SKM-1 (cell line): ENCODE results near the gene CASZ1.

Experiments used
- DNase-seq: peaks from one replicate; lab custom pipeline; 2025; ENCODE audit not compliant: unreplicated experiment; lab: John Stamatoyannopoulos, UW

The CASZ1 gene

GRCh38 chr1:10710489-10710888 lies 86.0 kb downstream of the CASZ1 start:
- DNase-seq: no peak

DNA sequence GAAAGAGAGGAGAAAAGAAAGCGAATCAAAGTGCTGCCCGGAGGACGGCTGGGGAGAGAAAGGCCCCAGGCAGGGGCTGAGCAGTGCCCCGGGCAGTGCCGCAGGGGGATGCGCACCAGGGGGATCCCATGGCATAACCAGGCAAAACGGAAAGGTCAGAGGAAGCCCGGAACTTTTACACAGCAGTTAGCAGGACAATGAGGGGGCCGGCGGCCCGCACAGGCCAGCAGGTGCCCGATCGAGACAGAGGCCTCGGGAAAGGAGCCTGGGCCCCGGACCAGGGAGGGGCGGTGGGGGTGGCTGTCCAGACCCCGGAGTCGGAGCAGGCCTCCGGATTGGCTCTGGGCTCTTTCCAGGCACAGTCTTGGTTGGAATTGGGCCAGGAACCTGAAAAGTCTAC lies 86.8 kb downstream of the CASZ1 start:
- no peak for DNase-seq

GRCh38 chr1:10709165-10709564 lies 87.3 kb downstream of the CASZ1 start:
- DNase-seq: no peak

- DNase-seq: no peak
These were observed 87.7 kb downstream of the CASZ1 start for GRCh38 chr1:10708757-10709156.

DNA sequence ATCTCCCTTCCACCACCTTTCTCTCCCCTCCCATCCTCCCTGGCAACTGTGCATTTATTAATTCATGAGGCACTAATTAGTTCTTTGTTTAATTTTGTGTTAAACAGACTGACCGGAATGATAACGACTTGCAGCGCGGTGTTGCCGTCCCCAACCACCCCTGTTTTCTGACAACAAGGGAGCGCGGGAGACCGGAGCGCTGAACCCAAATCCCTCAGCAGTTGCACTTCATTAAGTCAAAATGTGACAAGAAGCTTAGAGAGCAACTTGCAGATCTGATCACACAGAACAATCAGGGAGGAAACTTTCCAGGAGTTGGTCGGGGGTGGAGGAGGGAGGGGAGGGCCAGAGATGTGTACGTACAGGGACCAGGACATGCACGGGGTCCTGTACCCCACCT lies 89.2 kb downstream of the CASZ1 start:
- no peak for DNase-seq

GRCh38 chr1:10706376-10706913 lies 90.0 kb downstream of the CASZ1 start:
- no peak for DNase-seq

- DNase-seq: no peak
These were observed 90.5 kb downstream of the CASZ1 start for GRCh38 chr1:10705953-10706352.

- no peak for DNase-seq
These were observed 92.0 kb downstream of the CASZ1 start for GRCh38 chr1:10704368-10704882.

GRCh38 chr1:10703702-10704101 lies 92.7 kb downstream of the CASZ1 start:
- no peak for DNase-seq

DNA sequence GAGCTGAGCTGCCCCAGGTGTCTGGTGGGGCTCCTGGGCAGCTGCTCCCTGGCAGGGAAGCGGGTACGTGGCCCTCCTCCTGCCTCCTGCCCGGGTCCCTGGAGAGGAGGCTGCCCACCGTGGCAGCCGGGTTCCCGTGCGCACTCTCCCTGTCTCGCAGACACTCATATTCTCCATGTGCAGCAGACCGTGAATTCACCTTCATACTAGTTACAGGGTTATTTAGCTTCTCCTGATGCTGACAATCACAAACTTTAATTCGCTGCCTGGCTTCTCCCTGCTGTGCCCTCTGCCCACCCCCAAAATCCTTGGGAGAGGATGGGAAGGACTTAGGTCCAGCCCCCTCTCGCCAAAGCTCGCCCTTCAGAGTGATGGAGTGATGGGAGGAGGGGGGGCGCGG lies 95.3 kb downstream of the CASZ1 start:
- no peak for DNase-seq

DNA sequence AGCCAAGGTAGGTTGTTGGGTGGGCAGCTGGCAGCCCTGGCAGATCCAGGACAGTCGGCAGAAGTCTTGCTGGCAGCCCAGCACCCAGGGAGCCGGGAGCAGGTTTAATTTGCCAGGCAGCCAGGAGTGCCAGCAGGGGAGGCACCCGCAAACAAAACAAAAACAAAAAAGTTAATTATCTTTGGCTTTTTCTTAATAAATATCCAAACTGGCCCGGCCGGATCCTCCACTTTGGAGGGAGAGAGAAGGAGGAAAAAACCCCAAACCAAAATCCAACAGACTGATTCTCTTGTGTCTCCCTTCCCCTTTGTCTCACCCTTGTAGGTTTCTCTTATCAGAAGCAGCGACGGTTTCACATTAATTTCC lies 97.0 kb downstream of the CASZ1 start:
- no peak for DNase-seq

DNA sequence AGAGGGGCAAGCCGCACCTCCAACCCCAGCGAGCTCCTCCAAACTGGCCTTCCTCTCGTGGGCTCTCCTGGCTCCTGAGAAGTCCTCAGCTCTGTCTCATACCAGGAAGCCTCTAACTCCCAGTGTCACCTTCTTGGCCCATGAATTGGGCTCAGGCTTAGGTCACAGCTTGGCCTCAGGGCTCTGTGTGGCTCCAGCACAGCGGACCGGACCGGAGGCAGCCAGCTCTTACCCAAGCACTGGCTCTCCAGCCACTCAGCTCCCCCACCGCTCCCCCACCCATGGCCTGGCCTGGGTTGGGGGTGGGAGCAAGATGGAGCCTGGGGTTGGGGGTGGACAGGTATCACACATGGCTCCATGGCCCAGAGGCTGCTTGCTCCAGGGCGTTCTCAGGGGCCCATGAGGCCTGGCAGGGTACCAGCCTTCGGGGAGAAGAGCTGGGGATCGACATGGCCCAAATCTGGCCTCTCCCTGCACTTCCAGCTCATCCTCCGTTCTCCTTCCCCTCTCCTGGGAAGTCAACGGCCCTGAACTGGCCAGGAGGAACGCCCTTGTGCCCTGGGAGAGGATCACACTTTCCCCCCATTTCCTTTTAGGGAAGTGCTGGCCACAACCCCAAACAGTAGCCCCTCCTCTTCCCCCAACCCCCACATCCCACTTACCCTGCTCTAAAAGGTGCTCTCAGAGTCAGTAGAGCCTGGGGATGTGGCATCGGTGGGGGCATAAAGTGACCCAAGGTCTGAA lies 97.5 kb downstream of the CASZ1 start:
- DNase-seq: no peak

GRCh38 chr1:10697621-10698160 lies 98.8 kb downstream of the CASZ1 start:
- no peak for DNase-seq

GRCh38 chr1:10696977-10697376 lies 99.5 kb downstream of the CASZ1 start:
- DNase-seq: no peak

DNA sequence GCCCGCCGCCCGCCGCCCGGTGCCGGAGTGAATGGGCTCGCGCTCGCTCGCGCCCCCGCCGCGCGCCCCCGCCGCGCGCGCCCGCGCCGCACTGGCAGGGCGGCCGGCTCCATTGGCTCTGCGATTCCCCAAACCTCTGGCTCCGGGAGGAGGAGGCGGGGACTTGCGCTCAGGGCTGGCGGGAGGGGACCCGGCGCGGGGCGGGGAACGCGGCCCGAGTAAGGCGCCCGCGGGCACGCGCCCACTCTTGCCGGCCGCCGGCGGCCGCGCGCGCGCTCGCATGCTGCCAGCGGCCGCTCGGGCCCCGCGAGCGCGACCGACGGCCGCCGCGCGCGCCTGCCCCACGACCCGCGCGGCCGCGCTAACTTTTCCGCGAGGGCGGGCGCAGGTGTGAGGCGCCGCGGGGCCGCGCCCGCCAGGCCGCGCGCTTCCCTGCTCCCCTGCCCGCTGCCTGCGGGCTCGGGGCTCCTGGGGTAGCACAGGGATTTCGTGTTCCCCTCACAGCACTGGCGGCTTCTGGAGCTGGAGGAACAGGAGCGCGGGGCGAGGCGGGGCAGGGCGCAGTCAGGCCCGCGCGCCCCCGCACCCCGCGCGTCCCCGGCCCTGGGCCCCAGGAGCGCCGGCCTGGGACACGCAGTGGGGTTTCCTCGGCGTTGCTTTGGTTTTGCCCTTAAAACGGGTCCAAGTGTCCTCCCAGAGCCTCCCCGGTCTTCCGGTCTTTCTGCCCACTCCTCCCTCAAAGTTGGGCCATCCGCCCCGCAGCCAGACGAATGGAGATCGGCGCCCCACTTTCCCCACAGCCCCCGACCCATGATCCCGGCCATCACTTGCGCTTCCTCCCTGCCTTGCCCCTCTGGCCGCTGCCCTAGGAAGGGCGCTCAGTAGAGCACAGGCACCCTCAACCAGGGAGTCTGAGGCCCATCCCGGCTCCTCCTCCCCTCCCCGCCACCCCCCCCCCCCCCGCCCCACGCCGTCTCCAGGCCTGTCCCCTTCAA lies 101.5 kb downstream of the CASZ1 start:
- peak; percentile 39 for DNase-seq

DNA sequence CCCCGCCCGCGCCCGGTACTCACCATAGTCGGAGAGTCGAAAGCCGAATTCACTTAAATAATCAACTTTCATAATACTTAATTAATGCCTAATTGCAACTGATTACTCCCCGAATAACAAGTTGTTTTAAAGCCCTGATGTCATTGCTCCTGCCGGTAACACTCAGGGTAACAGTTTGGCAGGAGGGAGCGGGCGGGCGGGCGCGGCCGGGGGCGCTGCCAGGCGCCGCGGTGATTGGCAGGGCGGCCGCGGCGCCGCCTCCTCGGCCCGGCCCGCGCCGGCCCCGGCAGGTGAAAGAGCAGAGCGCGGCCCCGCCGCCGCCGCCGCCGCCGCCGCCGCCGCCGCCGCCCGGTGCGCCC lies 102.2 kb downstream of the CASZ1 start:
- no peak for DNase-seq

- peak; percentile 32 for DNase-seq
These were observed 102.8 kb downstream of the CASZ1 start for GRCh38 chr1:10693497-10694273.

GRCh38 chr1:10693152-10693496 lies 103.3 kb downstream of the CASZ1 start:
- DNase-seq: no peak

- no peak for DNase-seq
These were observed 103.9 kb downstream of the CASZ1 start for GRCh38 chr1:10692401-10693021.

DNA sequence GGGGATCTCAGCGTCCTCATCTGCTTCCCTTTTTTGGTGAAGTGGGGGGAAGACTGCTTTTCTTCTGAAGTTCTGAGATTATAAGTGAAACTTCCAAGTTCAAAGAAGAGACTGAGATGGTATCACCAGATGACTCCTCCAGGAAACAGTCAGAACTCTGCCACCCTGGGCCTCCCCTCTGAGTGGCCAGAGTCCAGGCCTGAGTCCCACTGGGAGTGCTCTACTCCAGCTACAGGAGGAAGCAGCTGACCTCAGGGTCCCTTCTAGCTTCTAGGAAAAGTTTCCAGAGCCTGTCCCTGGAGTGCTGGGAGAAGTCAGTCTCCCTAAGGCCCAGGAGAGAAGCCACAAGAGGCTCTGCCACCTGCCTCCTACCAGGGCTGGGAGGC lies 104.7 kb downstream of the CASZ1 start:
- DNase-seq: no peak
